C4-2B (cell line): ENCODE measurements around the gene CAMTA1.

ENCODE experiments used
- CTCF ChIP-seq: fragments of 450-650 bp; conservative IDR thresholded peaks from 2 replicates; pipeline ENCODE4 v1.5.1; 2017; ENCODE audit warnings: mild to moderate bottlenecking
- ZFX ChIP-seq: fragments of 450-650 bp; IDR thresholded peaks from 2 replicates; pipeline ENCODE4 v1.6.1; 2017

DNA sequence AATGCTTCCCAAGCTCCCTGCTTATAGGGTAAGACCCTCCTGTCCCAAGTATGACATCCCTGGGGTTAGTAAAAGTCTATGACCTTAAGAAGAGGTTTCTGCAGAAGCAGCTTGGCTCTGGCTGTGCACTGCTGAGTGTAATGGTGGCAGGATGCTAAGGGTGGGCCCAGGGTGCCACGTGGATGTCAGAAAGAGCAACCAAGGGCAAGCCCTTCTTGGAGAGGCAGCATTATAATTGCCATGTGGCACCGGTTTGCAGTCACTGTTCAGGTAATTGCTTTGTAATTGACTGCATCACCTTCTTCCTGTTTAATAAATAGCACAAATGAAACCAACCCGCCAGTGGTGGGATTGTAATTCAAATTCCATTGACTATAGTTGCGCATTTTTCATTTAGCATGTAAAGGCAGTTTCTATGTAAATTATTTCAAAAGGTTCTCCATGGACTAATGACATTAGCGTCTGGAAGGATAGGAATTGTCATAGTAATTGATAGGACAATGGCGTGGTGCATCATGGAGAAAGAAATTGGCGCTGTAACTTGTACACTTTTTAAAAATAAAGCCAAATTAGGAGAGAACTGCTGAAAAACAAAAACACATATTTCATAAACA is 495.2 kb downstream of the CAMTA1 start:
- TF ChIP-seq CTCF (no peak), ZFX (no peak)
